NCI-H82 treated with DMSO at 0.1 percent for 48 hours (cell line): ENCODE measurements around the gene TMIE.

Source experiments
- DNase-seq: peaks from one replicate; lab custom pipeline; 2025; ENCODE audit not compliant: unreplicated experiment; lab: John Stamatoyannopoulos, UW

Gene TMIE

GRCh38 chr3:46701181-46701939, at the start of gene TMIE:
TMIE (plus strand) TSS chr3:46701392; CDS start chr3:46701488, 96 bp downstream.
- no peak for DNase-seq

GRCh38 chr3:46655271-46655670, 45.9 kb upstream of the TMIE start:
- DNase-seq, result no peak

- no peak for DNase-seq
These were observed 44.2 kb upstream of the TMIE start for GRCh38 chr3:46656778-46657556.

- no peak for DNase-seq
These were observed 41.9 kb upstream of the TMIE start for GRCh38 chr3:46659285-46659684.

GRCh38 chr3:46660003-46660402, 41.2 kb upstream of the TMIE start:
- DNase-seq, result no peak

- no peak for DNase-seq
These were observed 40.4 kb upstream of the TMIE start for GRCh38 chr3:46660543-46661523.

GRCh38 chr3:46661776-46662766, 39.1 kb upstream of the TMIE start:
- DNase-seq, result no peak

- DNase-seq, result no peak
These were observed 38.2 kb upstream of the TMIE start for GRCh38 chr3:46662771-46663551.

- no peak for DNase-seq
These were observed 37.5 kb upstream of the TMIE start for GRCh38 chr3:46663591-46664135.

- DNase-seq, result no peak
These were observed 36.8 kb upstream of the TMIE start for GRCh38 chr3:46664188-46664970.

GRCh38 chr3:46664971-46665762, 36.0 kb upstream of the TMIE start:
- no peak for DNase-seq

- no peak for DNase-seq
These were observed 35.3 kb upstream of the TMIE start for GRCh38 chr3:46665763-46666452.

GRCh38 chr3:46666453-46666845, 34.7 kb upstream of the TMIE start:
- DNase-seq, result no peak

GRCh38 chr3:46667061-46667621, 34.1 kb upstream of the TMIE start:
- DNase-seq, result no peak

GRCh38 chr3:46667657-46668056, 33.5 kb upstream of the TMIE start:
- DNase-seq, result no peak

- no peak for DNase-seq
These were observed 33.1 kb upstream of the TMIE start for GRCh38 chr3:46668116-46668515.
